H1 (cell line): ENCODE measurements around the gene VPS13D. TPM values are rescaled to one million over a fixed set of nuclear protein-coding genes. Genes with fewer than 3 reads are reported as not detected.
A peak's percentile ranks its signal among the peaks of the same experiment; 100 is the strongest.

Source experiments
- CTCF ChIA-PET: fragments of 300-600 bp; sonication (Branson Sonifier 250); formaldehyde crosslinking; loops from one replicate; lab custom pipeline; 2021; ENCODE audit not compliant: partially characterized antibody; lab: Charles Lee
- POLR2A ChIA-PET: fragments of 300-600 bp; sonication (Branson Sonifier 250); formaldehyde crosslinking; loops from one replicate; lab custom pipeline; 2021; ENCODE audit warnings: inconsistent platforms; ENCODE audit not compliant: partially characterized antibody; lab: Charles Lee
- DNase-seq, 2 experiments: peaks; one replicate each; pipeline versions ENCODE4 v3.0.0 to v3.0.0-alpha.2; 2010 to 2022; ENCODE audit warnings: low spot score in 2 of 2, low read depth in 1 of 2, mixed read lengths in 1 of 2
- FAIRE-seq: peaks from 2 replicates; lab custom pipeline; 2011; peaks lifted over from hg19 to GRCh38; lab: Jason Lieb, UNC
- H2AFZ ChIP-seq: 2 replicates; pipeline ENCODE4 v1.8.1; 2012; ENCODE audit warnings: low read length, inconsistent platforms
- H2AK5ac ChIP-seq: 2 replicates; pipeline ENCODE4 v1.6.1; 2013; ENCODE audit warnings: low read depth, low read length
- H2BK120ac ChIP-seq: replicated peaks from 2 replicates; pipeline ENCODE3; 2013; ENCODE audit warnings: low read depth, low read length, inconsistent platforms
- H2BK12ac ChIP-seq: 2 replicates; pipeline ENCODE4 v1.6.1; 2013; ENCODE audit warnings: low read depth, low read length
- H2BK15ac ChIP-seq: 2 replicates; pipeline ENCODE4 v1.6.1; 2013; ENCODE audit warnings: low read length
- H2BK20ac ChIP-seq: 2 replicates; pipeline ENCODE4 v1.6.1; 2013; ENCODE audit warnings: low read length
- H2BK5ac ChIP-seq: 2 replicates; pipeline ENCODE4 v1.6.1; 2013; ENCODE audit warnings: low read depth, low read length
- H3K14ac ChIP-seq: 2 replicates; pipeline ENCODE4 v1.6.1; 2013; ENCODE audit warnings: inconsistent platforms; ENCODE audit not compliant: insufficient read length
- H3K18ac ChIP-seq: 2 replicates; pipeline ENCODE4 v1.6.1; 2013; ENCODE audit warnings: low read length; ENCODE audit errors: extremely low read depth
- H3K23ac ChIP-seq: 2 replicates; pipeline ENCODE4 v1.6.1; 2013; ENCODE audit warnings: inconsistent platforms; ENCODE audit not compliant: insufficient read length
- H3K23me2 ChIP-seq: 2 replicates; pipeline ENCODE4 v1.6.1; 2013; ENCODE audit warnings: low read depth, low read length
- H3K27ac ChIP-seq: 2 replicates; pipeline ENCODE4 v1.6.1; 2011; ENCODE audit warnings: low read depth, low read length, inconsistent platforms
- H3K27me3 ChIP-seq, 4 experiments: replicated peaks in 1 of 4; 1 replicate in 1 of 4; 2 replicates in 3 of 4; pipeline versions ENCODE4 v1.6.1 to v1.8.1; 2011 to 2013; ENCODE audit warnings: low read length in 3 of 4, mild to moderate bottlenecking in 3 of 4, inconsistent platforms in 2 of 4, mixed read lengths in 2 of 4, moderate library complexity in 1 of 4; ENCODE audit not compliant: control insufficient read depth in 3 of 4, insufficient read depth in 3 of 4; ENCODE audit errors: extremely low read depth in 1 of 4
- H3K36me3 ChIP-seq, 4 experiments: 2 replicates each; pipeline versions ENCODE4 v1.6.1 to v1.8.1; 2011 to 2013; ENCODE audit warnings: mild to moderate bottlenecking in 4 of 4, low read length in 3 of 4, moderate library complexity in 2 of 4, control low read depth in 1 of 4, inconsistent platforms in 1 of 4; ENCODE audit not compliant: insufficient read depth in 4 of 4, control insufficient read depth in 2 of 4
- H3K4ac ChIP-seq: replicated peaks from 2 replicates; pipeline ENCODE3; 2013; ENCODE audit warnings: low read length, low read depth, mixed read lengths, inconsistent platforms; ENCODE audit not compliant: insufficient read length
- H3K4me1 ChIP-seq, 4 experiments: replicated peaks in 1 of 4; 1 replicate in 1 of 4; 2 replicates in 3 of 4; pipeline versions ENCODE4 v1.6.1 to v1.8.1; 2011 to 2013; ENCODE audit warnings: low read length in 3 of 4, inconsistent platforms in 2 of 4, mixed read lengths in 1 of 4; ENCODE audit not compliant: insufficient read depth in 4 of 4, control insufficient read depth in 3 of 4
- H3K4me2 ChIP-seq, 2 experiments: 2 replicates each; pipeline versions ENCODE4 v1.6.1 to v1.8.1; 2011 to 2013; ENCODE audit warnings: low read depth in 2 of 2, low read length in 2 of 2, control low read depth in 1 of 2, inconsistent platforms in 1 of 2, mild to moderate bottlenecking in 1 of 2; ENCODE audit not compliant: insufficient read depth in 1 of 2
- H3K4me3 ChIP-seq, 4 experiments: fragments of 200-600, 300-600 bp in 1 of 4; sonication (generic), shearing (Covaris generic), sonication (Bioruptor Twin) in 1 of 4; 2 replicates each; pipeline versions ENCODE4 v1.5.1 to v1.8.1; 2011 to 2016; ENCODE audit warnings: low read length in 4 of 4, low read depth in 3 of 4, control low read depth in 2 of 4, inconsistent platforms in 2 of 4, mild to moderate bottlenecking in 2 of 4, mixed read lengths in 1 of 4, moderate library complexity in 1 of 4; ENCODE audit not compliant: insufficient read depth in 2 of 4; ENCODE audit errors: extremely low read depth in 1 of 4
- H3K56ac ChIP-seq: replicated peaks from 2 replicates; pipeline ENCODE3; 2013; ENCODE audit warnings: low read depth, mild to moderate bottlenecking, mixed read lengths, low read length, inconsistent platforms; ENCODE audit not compliant: insufficient read length
- H3K79me1 ChIP-seq: 2 replicates; pipeline ENCODE4 v1.6.1; 2013; ENCODE audit warnings: low read depth, low read length, control low read depth
- H3K79me2 ChIP-seq, 2 experiments: 2 replicates each; pipeline versions ENCODE4 v1.6.1 to v1.8.1; 2012 to 2013; ENCODE audit warnings: low read length in 2 of 2, mild to moderate bottlenecking in 2 of 2, inconsistent platforms in 1 of 2; ENCODE audit not compliant: insufficient read depth in 2 of 2, control insufficient read depth in 1 of 2
- H3K9ac ChIP-seq, 4 experiments: replicated peaks in 1 of 4; 1 replicate in 1 of 4; 2 replicates in 3 of 4; pipeline versions ENCODE4 v1.6.1 to v1.8.1; 2011 to 2013; ENCODE audit warnings: low read depth in 3 of 4, low read length in 3 of 4, control low read depth in 2 of 4, mild to moderate bottlenecking in 2 of 4, moderate library complexity in 2 of 4, inconsistent platforms in 1 of 4; ENCODE audit errors: extremely low read depth in 1 of 4
- H3K9me3 ChIP-seq, 2 experiments: 2 replicates each; pipeline versions ENCODE4 v1.6.1 to v1.8.1; 2012 to 2013; ENCODE audit warnings: mild to moderate bottlenecking in 2 of 2, moderate library complexity in 2 of 2, control low read depth in 1 of 2, inconsistent platforms in 1 of 2, low read depth in 1 of 2, low read length in 1 of 2, mixed read lengths in 1 of 2; ENCODE audit not compliant: insufficient read depth in 2 of 2
- H4K20me1 ChIP-seq, 2 experiments: replicated peaks in 1 of 2; 2 replicates each; pipeline versions ENCODE3 to v1.8.1; 2011 to 2013; ENCODE audit warnings: inconsistent platforms in 2 of 2, low read length in 2 of 2, mild to moderate bottlenecking in 1 of 2; ENCODE audit not compliant: insufficient read depth in 2 of 2, control insufficient read depth in 1 of 2
- H4K5ac ChIP-seq: 2 replicates; pipeline ENCODE4 v1.6.1; 2013; ENCODE audit warnings: low read length, low read depth, mixed read lengths, inconsistent platforms; ENCODE audit not compliant: insufficient read length
- H4K8ac ChIP-seq: 2 replicates; pipeline ENCODE4 v1.8.0; 2013; ENCODE audit warnings: mild to moderate bottlenecking, moderate library complexity, low read length, inconsistent platforms; ENCODE audit not compliant: insufficient read depth; ENCODE audit errors: extremely low read depth
- H4K91ac ChIP-seq: replicated peaks from 2 replicates; pipeline ENCODE3; 2013; ENCODE audit warnings: low read length, mixed read lengths, inconsistent platforms; ENCODE audit not compliant: insufficient read length
- CREB1 ChIP-seq: IDR thresholded peaks from 2 replicates; pipeline ENCODE4 v1.6.1; 2012; ENCODE audit warnings: inconsistent platforms
- FOSL1 ChIP-seq: IDR thresholded peaks from 2 replicates; pipeline ENCODE4 v1.6.1; 2011; ENCODE audit warnings: mild to moderate bottlenecking, low read depth, low read length, moderate library complexity; ENCODE audit not compliant: insufficient read depth
- HDAC2 ChIP-seq, 2 experiments: fragments of 300-600 bp in 1 of 2; sonication (generic) in 1 of 2; IDR thresholded peaks; 2 replicates each; pipeline ENCODE4 v1.6.1; 2011 to 2012; ENCODE audit warnings: low read depth in 2 of 2, low read length in 2 of 2, mild to moderate bottlenecking in 2 of 2, moderate library complexity in 2 of 2, borderline replicate concordance in 1 of 2, inconsistent platforms in 1 of 2
- RAD21 ChIP-seq, 2 experiments: IDR thresholded peaks in 1 of 2; conservative IDR thresholded peaks in 1 of 2; 2 replicates each; pipeline ENCODE4 v1.6.1; 2011; ENCODE audit warnings: low read depth in 2 of 2, low read length in 2 of 2, improper control_type of control experiment in 1 of 2, inconsistent platforms in 1 of 2, mild to moderate bottlenecking in 1 of 2, moderate library complexity in 1 of 2
- TEAD4 ChIP-seq: IDR thresholded peaks from 2 replicates; pipeline ENCODE4 v1.6.1; 2012; ENCODE audit warnings: low read depth, low read length, inconsistent platforms, mixed read lengths
- YY1 ChIP-seq: IDR thresholded peaks from 2 replicates; pipeline ENCODE4 v1.6.1; 2011; ENCODE audit warnings: low read depth, mild to moderate bottlenecking, low read length
- WGBS, 2 experiments: shearing (Covaris generic) in 1 of 2; methylation state at CpG; one replicate each; pipeline versions ENCODE4 v1.1.6 to v1.1.7; 2013 to 2015; ENCODE audit warnings: low lambda C conversion rate in 2 of 2, mixed read lengths in 2 of 2, inconsistent platforms in 1 of 2, low coverage in 1 of 2, missing lambda C conversion rate in 1 of 2; ENCODE audit not compliant: insufficient replicate concordance in 2 of 2, insufficient coverage in 1 of 2, insufficient read length in 1 of 2; ENCODE audit errors: extremely low coverage in 1 of 2, missing lambda C conversion rate in 1 of 2; 5-methylcytosine and 5-hydroxymethylcytosine counted together
- polyA plus RNA-seq, 7 experiments: library from polyadenylated mRNA; depleted of rRNA in 3 of 7; stranded (reverse) in 5 of 7; unstranded in 2 of 7; fragments of >200 nt in 5 of 7; fragments of 200-250 nt in 2 of 7; gene quantifications; 1 replicate in 5 of 7; 2 replicates in 1 of 7; 4 replicates in 1 of 7; pipeline versions ENCODE4 v1.2.1 to v1.2.3, GENCODE V29; 2011 to 2013; ENCODE audit warnings: missing spikeins in 2 of 7, mixed read lengths in 2 of 7
- total RNA-seq: library from RNA; stranded (reverse); fragmentation: NEBNext Ultra II Directional; extraction: Animal tissue kit (Norgen Biotek cat#: 25700); gene quantifications from 2 replicates; pipeline ENCODE4 v1.2.1, GENCODE V29; 2021
- TF ChIP-seq, protein P1 (sequence below), 3 experiments: IDR thresholded peaks; 1 replicate in 2 of 3; 2 replicates in 1 of 3; pipeline versions ENCODE4 v1.5.1 to v1.6.1; 2011; ENCODE audit warnings: low read length in 3 of 3, mild to moderate bottlenecking in 3 of 3, inconsistent platforms in 2 of 3, low read depth in 1 of 3, moderate library complexity in 1 of 3; ENCODE audit not compliant: insufficient read depth in 1 of 3; ENCODE audit errors: control extremely low read depth in 1 of 3
- TF ChIP-seq, protein P2 (sequence below): IDR thresholded peaks from 2 replicates; pipeline ENCODE4 v1.6.1; 2011; ENCODE audit warnings: low read depth, mild to moderate bottlenecking, low read length; ENCODE audit not compliant: insufficient read depth

Gene VPS13D
- total and polyA plus RNA-seq, 2 of the 8 experiments (the other 6 are each of a cell fraction or from before 2014, with no cell fraction given) = 10.9 to 31.2 TPM

DNA sequence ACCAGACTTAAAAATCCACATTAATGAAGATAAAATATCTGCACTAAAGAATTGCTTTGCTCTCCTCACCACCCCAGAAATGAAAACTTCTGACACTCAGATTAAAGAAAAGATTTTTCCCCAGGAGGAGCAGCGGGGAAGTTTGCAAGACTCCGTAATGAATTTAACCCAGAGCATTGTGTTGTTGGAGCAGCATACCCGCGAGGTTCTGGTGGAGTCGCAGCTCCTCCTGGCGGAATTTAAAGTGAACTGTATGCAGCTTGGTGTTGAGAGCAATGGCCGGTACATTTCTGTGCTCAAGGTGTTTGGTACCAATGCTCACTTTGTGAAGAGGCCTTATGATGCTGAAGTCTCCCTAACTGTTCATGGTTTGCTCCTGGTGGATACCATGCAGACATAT lies 46.4 kb downstream of the VPS13D start:
- Histone ChIP-seq H4K8ac (no peak overlapping the region), H2BK20ac (no peak overlapping the region), H2BK120ac (no peak overlapping the region), H2AK5ac (no peak overlapping the region), H3K36me3 (peaks cover 8 to 36% (median 14%) of the 10 kb centered on the region in 4 experiments), H3K23ac (no peak overlapping the region), H3K79me1 (no peaks in the 10 kb centered on the region), H2BK12ac (no peak overlapping the region), H3K9me3 (no peaks in the 10 kb centered on the region), H3K18ac (no peak overlapping the region), H3K4me3 (no peak overlapping the region), H4K5ac (no peak overlapping the region), H3K14ac (no peak overlapping the region), H3K9ac (no peak overlapping the region), H2BK15ac (no peak overlapping the region), H3K27ac (no peak overlapping the region), H4K20me1 (peaks cover 0 to 5% of the 10 kb centered on the region in 2 experiments), H3K79me2 (no peaks in the 10 kb centered on the region), H3K23me2 (no peaks in the 10 kb centered on the region), H3K56ac (no peak overlapping the region), H2BK5ac (no peak overlapping the region), H4K91ac (no peak overlapping the region), H3K27me3 (no peaks in the 10 kb centered on the region), H3K4me1 (peaks cover 0 to 5% (median 0%) of the 10 kb centered on the region in 4 experiments; a peak in 1 of 7 replicates), H3K4ac (no peak overlapping the region), H3K4me2 (no peak overlapping the region), H2AFZ (no peak overlapping the region)
- ChIA-PET CTCF (interaction anchor here (0.9 to 5.8 kb wide), 58 partner anchors 9 to 1526 kb away, joined by 3 to 58 read pairs (median 4); partner anchors contain the start of gene DHRS3), POLR2A (interaction anchor here (0.9 kb wide), 1 partner anchor 340 kb away, joined by 3 read pairs; no protein-coding TSS in a partner anchor)
- TF ChIP-seq, protein P1, sequence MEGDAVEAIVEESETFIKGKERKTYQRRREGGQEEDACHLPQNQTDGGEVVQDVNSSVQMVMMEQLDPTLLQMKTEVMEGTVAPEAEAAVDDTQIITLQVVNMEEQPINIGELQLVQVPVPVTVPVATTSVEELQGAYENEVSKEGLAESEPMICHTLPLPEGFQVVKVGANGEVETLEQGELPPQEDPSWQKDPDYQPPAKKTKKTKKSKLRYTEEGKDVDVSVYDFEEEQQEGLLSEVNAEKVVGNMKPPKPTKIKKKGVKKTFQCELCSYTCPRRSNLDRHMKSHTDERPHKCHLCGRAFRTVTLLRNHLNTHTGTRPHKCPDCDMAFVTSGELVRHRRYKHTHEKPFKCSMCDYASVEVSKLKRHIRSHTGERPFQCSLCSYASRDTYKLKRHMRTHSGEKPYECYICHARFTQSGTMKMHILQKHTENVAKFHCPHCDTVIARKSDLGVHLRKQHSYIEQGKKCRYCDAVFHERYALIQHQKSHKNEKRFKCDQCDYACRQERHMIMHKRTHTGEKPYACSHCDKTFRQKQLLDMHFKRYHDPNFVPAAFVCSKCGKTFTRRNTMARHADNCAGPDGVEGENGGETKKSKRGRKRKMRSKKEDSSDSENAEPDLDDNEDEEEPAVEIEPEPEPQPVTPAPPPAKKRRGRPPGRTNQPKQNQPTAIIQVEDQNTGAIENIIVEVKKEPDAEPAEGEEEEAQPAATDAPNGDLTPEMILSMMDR (IDR thresholded peaks at IDR 0.05; ENCODE audit: control extremely low read depth in 1 of 3, insufficient read depth in 1 of 3, low read depth in 1 of 3, low read length in 3 of 3) = peak; percentile 83 to 92 (median 84)
- TF ChIP-seq CREB1 (no peak), YY1 (peak; percentile 71; the same call in 1 of the 2 replicates), TEAD4 (peak; percentile 70), FOSL1 (no peak), RAD21 (IDR thresholded peaks at IDR 0.05 in 1 of 2, conservative IDR thresholded peaks at IDR 0.05 in 1 of 2; ENCODE audit: low read depth in 2 of 2, low read length in 2 of 2) (peak; percentile 85 to 88), HDAC2 (IDR thresholded peaks at IDR 0.05; ENCODE audit: borderline replicate concordance in 1 of 2, low read depth in 2 of 2, low read length in 2 of 2) (no peak)
- TF ChIP-seq, protein P2, sequence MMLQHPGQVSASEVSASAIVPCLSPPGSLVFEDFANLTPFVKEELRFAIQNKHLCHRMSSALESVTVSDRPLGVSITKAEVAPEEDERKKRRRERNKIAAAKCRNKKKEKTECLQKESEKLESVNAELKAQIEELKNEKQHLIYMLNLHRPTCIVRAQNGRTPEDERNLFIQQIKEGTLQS = no peak
- peak; percentile 39 to 67 for DNase-seq
- WGBS, 2 experiments = 47% methylated on average over 7 of the region's 7 CpGs; no CpG with 5 or more reads in 1 of the 2 experiments
- FAIRE-seq = peak; percentile 80
